Measurements from ENCODE around the gene GTF2H1. TPM values are rescaled to one million over a fixed set of nuclear protein-coding genes. Genes with fewer than 3 reads are reported as not detected.

Gene GTF2H1
- total RNA-seq = 10 to 100 TPM; 48.9 to 54.2 TPM

- Mint-ChIP-seq H3K4me3 (peak within 1 kb of the TSS; percentile 99), H3K4me1 (peaks cover 59% of the 10 kb centered on the region), H3K36me3 (ENCODE audit: low read depth) (peaks cover 86% of the 10 kb centered on the region), H3K27ac (peak within 1 kb of the TSS; percentile 99), H3K27me3 (no peaks in the 10 kb centered on the region), H3K9me3 (no peaks in the 10 kb centered on the region)
- peak; percentile 92 for ATAC-seq (replicated peaks)
Measured at GRCh38 chr11:18321969-18322711, at the start of gene GTF2H1, which contains the start of gene HPS5. Gene GTF2H1, plus strand, starts transcription at chr11:18322567. Its CDS starts 10,508 bp downstream, at chr11:18333075. Gene HPS5, minus strand, starts transcription at chr11:18322140. Its CDS starts 4,282 bp downstream, at chr11:18317858.

- no peak overlapping the region for H3K4me3 Mint-ChIP-seq
- no peak overlapping the region for H3K27ac Mint-ChIP-seq
- no peaks in the 10 kb centered on the region for H3K27me3 Mint-ChIP-seq
- ATAC-seq (replicated peaks) = no peak
- peaks cover 43% of the 10 kb centered on the region for H3K36me3 Mint-ChIP-seq (ENCODE audit: low read depth)
- no peaks in the 10 kb centered on the region for H3K9me3 Mint-ChIP-seq
- no peaks in the 10 kb centered on the region for H3K4me1 Mint-ChIP-seq
Measured at GRCh38 chr11:18277565-18278271, 44.6 kb upstream of the GTF2H1 start.

DNA sequence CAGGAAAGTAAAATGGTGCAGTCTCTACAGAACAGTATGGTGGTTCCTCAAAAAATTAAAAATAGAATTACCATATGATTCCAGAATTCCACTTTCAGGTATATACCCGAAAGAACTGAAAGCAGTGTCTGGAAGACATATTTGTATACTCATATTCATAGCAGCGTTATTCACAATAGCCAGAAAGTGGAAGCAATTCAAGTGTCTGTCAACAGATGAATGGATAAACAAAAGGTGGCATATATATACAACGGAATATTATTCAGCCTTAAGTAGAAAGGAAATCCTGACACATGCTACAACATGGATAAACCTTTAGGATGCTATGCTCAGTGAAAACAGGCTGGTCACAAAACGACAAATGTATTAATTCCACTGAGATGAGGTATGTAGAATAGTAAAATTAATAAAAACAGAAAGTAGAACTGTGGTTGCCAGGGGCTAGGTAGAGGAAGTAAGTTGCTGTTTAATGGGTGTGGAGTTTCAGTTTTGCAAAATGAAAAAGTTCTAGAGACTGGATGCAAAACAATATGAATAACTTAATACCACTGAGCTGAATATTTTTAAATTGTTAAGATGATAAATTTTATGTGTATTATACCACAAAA lies 41.8 kb upstream of the GTF2H1 start:
- Mint-ChIP-seq H3K36me3 (ENCODE audit: low read depth) (peaks cover 65% of the 10 kb centered on the region), H3K27me3 (no peaks in the 10 kb centered on the region), H3K27ac (peak overlapping the region; percentile 66), H3K4me1 (no peaks in the 10 kb centered on the region), H3K9me3 (no peaks in the 10 kb centered on the region), H3K4me3 (peak overlapping the region; percentile 14)
- ATAC-seq (replicated peaks) = peak; percentile 54

DNA sequence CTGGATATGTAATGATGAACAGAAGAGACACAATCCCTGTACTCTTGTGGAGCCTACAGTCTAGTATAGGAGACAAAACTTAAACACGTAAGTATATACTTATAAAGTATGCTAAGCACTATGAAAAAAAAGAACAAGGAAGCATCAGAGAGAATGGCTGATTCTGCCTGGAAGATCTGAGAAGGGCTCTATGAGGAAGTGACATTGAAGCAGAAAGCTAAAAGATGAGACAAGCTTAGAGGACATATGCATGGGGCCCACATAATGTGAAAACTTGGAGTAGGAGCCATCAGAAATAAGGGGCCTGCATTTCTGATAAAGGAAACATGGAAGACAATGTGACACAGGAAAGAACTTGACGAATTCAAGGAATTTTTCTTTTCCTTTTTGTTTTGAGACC lies 39.7 kb upstream of the GTF2H1 start:
- Mint-ChIP-seq H3K4me3 (no peak overlapping the region), H3K36me3 (ENCODE audit: low read depth) (peaks cover 86% of the 10 kb centered on the region), H3K9me3 (no peaks in the 10 kb centered on the region), H3K27me3 (no peaks in the 10 kb centered on the region), H3K4me1 (no peaks in the 10 kb centered on the region), H3K27ac (no peak overlapping the region)
- no peak for ATAC-seq (replicated peaks)

DNA sequence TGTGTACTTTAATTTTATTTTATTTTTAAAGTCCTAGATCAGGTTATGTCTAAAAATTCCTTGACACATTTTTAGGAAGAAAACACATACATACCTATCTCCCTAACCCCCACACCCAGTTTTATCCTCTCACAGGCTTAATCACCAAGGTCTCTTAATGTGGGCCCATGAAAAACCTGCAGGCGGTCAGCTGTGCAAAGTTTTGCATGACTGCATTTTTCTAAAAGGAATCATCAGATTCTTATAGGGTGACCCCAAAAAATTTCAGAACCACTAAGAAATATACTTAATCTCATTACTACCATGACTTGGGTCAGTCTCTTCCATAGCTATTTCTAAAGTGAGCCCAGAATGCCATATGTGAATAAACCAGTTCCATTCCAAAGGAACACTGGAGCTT lies 36.5 kb upstream of the GTF2H1 start:
- no peak for ATAC-seq (replicated peaks)
- H3K9me3 Mint-ChIP-seq = no peaks in the 10 kb centered on the region
- no peak overlapping the region for H3K27ac Mint-ChIP-seq
- peaks cover 95% of the 10 kb centered on the region for H3K36me3 Mint-ChIP-seq (ENCODE audit: low read depth)
- H3K4me3 Mint-ChIP-seq = no peak overlapping the region
- no peaks in the 10 kb centered on the region for H3K4me1 Mint-ChIP-seq
- H3K27me3 Mint-ChIP-seq = no peaks in the 10 kb centered on the region

DNA sequence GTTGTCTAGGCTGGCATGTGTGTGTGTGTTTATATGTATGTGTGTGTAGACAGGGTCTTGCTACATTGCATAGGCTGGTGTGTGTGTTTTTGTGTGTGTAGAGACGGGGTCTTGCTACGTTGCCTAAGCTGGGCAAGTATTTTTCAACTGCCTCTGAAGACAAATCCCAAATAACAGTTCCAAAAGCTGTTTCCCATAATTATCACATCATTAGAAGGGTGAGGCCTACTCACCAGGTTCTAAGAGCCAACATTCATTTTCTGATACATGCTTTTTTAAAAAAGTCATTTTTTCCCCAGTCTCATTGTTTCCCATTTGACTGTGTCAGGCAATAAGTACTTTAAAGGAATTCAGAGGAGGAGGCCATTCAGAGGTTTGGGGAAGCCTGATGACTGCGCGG lies 33.5 kb upstream of the GTF2H1 start:
- Mint-ChIP-seq H3K4me3 (no peak overlapping the region), H3K27ac (no peak overlapping the region), H3K36me3 (ENCODE audit: low read depth) (peaks cover 94% of the 10 kb centered on the region), H3K4me1 (no peaks in the 10 kb centered on the region), H3K27me3 (no peaks in the 10 kb centered on the region), H3K9me3 (no peaks in the 10 kb centered on the region)
- ATAC-seq (replicated peaks) = no peak

DNA sequence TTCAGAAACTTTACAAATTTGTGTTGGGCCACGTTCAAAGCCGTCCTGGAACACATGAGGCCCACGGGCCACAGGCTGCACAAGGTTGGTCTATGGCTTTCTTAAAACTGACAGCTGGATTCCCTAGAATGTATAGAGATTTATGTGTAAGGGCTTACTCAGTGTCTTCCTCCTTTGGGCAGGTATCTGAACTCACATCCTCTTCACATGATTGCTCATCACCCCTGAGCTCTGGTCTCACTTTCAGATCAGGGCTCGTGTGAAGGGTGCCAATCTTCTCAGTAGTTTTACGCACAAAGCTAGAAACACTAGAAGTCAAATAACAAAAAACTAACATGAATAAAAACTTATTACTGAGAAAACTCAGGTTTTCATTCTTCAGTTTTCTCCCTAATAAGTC lies 27.5 kb upstream of the GTF2H1 start:
- H3K36me3 Mint-ChIP-seq (ENCODE audit: low read depth) = peaks cover 96% of the 10 kb centered on the region
- no peak overlapping the region for H3K4me3 Mint-ChIP-seq
- peak; percentile 97 for ATAC-seq (replicated peaks)
- no peaks in the 10 kb centered on the region for H3K9me3 Mint-ChIP-seq
- H3K27me3 Mint-ChIP-seq = no peaks in the 10 kb centered on the region
- peak overlapping the region; percentile 26 for H3K27ac Mint-ChIP-seq
- H3K4me1 Mint-ChIP-seq = peaks cover 7% of the 10 kb centered on the region

- Mint-ChIP-seq H3K4me3 (no peak overlapping the region), H3K4me1 (peaks cover 7% of the 10 kb centered on the region), H3K27me3 (no peaks in the 10 kb centered on the region), H3K36me3 (ENCODE audit: low read depth) (peaks cover 96% of the 10 kb centered on the region), H3K9me3 (no peaks in the 10 kb centered on the region), H3K27ac (peak overlapping the region; percentile 6)
- ATAC-seq (replicated peaks) = no peak
Measured at GRCh38 chr11:18295316-18295715, 27.1 kb upstream of the GTF2H1 start.

GRCh38 chr11:18299721-18300120 lies 22.6 kb upstream of the GTF2H1 start:
- peaks cover 97% of the 10 kb centered on the region for H3K36me3 Mint-ChIP-seq (ENCODE audit: low read depth)
- peaks cover 6% of the 10 kb centered on the region for H3K4me1 Mint-ChIP-seq
- no peak overlapping the region for H3K4me3 Mint-ChIP-seq
- ATAC-seq (replicated peaks) = no peak
- H3K9me3 Mint-ChIP-seq = no peaks in the 10 kb centered on the region
- H3K27ac Mint-ChIP-seq = no peak overlapping the region
- no peaks in the 10 kb centered on the region for H3K27me3 Mint-ChIP-seq

DNA sequence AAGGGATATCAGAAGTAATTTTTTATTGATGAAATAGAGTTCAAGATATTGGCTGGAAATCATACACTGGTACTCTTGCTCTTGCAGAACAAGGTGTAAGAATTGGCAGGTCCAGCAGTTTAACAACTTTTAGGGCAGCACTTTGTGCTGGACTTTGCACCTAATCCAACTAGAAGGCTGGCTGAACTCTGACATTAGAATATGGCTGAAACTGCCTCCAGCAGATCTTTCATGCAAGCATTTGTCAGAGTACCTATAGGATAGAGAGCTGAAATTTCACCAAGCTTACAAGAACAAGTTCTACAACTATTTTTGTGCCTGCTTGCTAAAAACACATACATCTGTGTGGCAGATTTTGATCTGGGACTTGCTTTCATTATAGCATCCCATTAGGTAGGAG lies 17.6 kb upstream of the GTF2H1 start:
- Mint-ChIP-seq H3K36me3 (ENCODE audit: low read depth) (peaks cover 97% of the 10 kb centered on the region), H3K4me3 (no peak overlapping the region), H3K27me3 (no peaks in the 10 kb centered on the region), H3K4me1 (peaks cover 6% of the 10 kb centered on the region), H3K27ac (peak overlapping the region; percentile 41), H3K9me3 (no peaks in the 10 kb centered on the region)
- no peak for ATAC-seq (replicated peaks)

DNA sequence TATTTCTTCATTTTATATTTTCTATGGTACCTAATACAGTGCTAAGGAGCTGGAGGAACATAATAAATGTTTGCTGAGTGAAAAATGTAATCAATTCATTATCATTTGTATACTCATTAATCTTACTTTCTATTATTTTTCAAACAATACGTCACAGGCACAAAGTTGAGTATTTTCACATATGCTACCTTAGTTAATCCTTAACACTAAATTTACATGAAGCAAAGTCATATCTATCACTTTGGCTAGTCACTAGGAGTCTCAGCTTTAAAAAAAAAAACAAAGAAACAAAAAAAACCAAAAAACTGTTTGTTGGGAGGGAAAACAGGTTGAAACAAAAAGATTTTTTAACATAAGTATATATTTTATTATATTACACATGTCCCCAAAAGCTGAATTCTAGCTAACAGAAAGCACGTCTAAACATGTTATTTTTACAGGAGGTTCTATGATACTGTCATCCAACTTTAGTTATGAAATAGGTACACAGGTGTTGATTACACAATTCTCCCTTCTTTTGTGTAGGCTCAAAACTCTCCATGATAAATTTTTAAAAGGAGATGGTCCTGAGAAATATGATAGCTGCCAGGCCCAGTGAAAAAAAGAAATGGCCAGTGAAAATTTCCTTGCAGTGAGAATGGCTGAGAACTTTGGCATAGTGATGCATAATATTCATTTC lies 14.8 kb upstream of the GTF2H1 start:
- no peak overlapping the region for H3K27ac Mint-ChIP-seq
- ATAC-seq (replicated peaks) = no peak
- H3K9me3 Mint-ChIP-seq = no peaks in the 10 kb centered on the region
- H3K4me1 Mint-ChIP-seq = no peaks in the 10 kb centered on the region
- H3K36me3 Mint-ChIP-seq (ENCODE audit: low read depth) = peaks cover 93% of the 10 kb centered on the region
- H3K27me3 Mint-ChIP-seq = no peaks in the 10 kb centered on the region
- H3K4me3 Mint-ChIP-seq = no peak overlapping the region

GRCh38 chr11:18308242-18308641 lies 14.1 kb upstream of the GTF2H1 start:
- Mint-ChIP-seq H3K9me3 (no peaks in the 10 kb centered on the region), H3K36me3 (ENCODE audit: low read depth) (peaks cover 87% of the 10 kb centered on the region), H3K4me1 (no peaks in the 10 kb centered on the region), H3K27ac (no peak overlapping the region), H3K4me3 (no peak overlapping the region), H3K27me3 (no peaks in the 10 kb centered on the region)
- no peak for ATAC-seq (replicated peaks)

GRCh38 chr11:18309691-18310090 lies 12.7 kb upstream of the GTF2H1 start:
- Mint-ChIP-seq H3K27me3 (no peaks in the 10 kb centered on the region), H3K36me3 (ENCODE audit: low read depth) (peaks cover 75% of the 10 kb centered on the region), H3K27ac (no peak overlapping the region), H3K9me3 (no peaks in the 10 kb centered on the region), H3K4me1 (no peaks in the 10 kb centered on the region), H3K4me3 (no peak overlapping the region)
- ATAC-seq (replicated peaks) = no peak

DNA sequence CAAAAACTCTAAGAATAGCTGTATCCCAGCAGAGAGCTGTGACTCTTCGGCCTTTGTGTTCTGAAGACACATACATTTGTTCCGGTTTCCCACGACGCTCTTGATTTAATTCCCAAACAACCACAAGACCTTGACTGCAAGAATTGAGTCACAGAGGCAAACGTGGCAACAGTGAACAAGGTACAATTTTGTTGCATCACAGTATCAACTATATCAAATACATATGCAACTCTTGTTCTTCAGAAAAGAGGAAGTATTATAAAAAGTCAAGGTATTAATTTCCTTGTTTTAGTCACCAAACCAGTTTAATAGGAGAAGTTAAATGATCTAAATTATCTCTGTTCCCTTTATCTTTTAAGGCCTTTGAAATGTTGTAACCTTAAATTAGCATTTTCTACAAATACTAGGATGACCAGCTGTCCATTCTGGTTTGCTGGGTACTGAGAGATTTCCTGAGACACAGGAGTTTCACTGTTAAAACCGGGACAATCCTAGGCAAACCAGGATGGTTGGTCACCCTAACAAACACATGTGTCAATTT lies 11.5 kb upstream of the GTF2H1 start:
- Mint-ChIP-seq H3K27ac (peak overlapping the region; percentile 50), H3K36me3 (ENCODE audit: low read depth) (peaks cover 63% of the 10 kb centered on the region), H3K4me1 (no peaks in the 10 kb centered on the region), H3K27me3 (no peaks in the 10 kb centered on the region), H3K9me3 (no peaks in the 10 kb centered on the region), H3K4me3 (no peak overlapping the region)
- ATAC-seq (replicated peaks) = no peak
